HG02884 (cell line): ENCODE data around the gene ROBO4.

Source experiments
- ATAC-seq: cut with Tn5 transposase; IDR thresholded peaks from one replicate; pipeline ENCODE4 v1.9.1; 2021; ENCODE audit warnings: mild to moderate bottlenecking, moderate library complexity; ENCODE audit not compliant: unreplicated experiment

Gene ROBO4

GRCh38 chr11:124897674-124898262 is at the start of gene ROBO4:
TSS of gene ROBO4 (minus strand) at chr11:124897865. CDS start at chr11:124897795, 70 bp downstream.
- ATAC-seq = no peak

DNA sequence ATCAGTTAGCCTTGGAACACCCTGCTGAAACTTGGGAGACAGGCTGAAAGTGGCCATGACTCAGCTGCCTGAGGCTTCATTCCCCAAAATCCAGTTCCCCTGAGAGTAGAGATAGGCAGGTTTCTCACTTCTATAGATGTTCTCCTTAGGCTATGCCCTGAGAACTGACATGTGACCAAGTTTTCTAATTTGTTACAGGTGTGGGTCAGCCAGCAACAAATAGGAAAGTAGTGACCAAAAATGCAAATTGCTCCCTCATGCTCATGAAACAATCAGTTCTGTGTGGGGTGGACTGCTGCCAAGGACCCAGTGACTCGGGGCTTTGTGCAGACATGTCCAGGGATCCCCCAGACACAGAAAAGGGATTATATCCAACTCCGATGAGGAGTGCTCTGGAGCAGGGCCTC is 49.1 kb upstream of the ROBO4 start:
- no peak for ATAC-seq

DNA sequence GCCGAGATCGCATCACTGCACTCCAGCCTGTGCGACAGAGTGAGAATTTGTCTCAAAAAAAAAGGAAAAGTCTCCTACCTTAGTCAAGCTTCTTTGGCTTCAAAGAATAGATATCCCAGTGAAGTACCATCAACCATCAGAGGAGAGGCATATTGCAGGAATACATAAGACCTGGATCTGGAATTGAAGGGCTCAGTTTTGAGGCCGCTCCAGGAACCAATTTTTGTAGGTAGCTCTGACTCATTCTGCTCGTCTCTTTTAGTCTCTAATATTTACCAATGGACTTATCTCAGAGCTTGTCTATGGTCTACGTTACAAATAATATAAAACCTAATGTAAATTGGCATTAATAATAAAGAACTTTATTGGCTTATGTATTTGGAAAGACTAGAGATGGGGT is 48.2 kb upstream of the ROBO4 start:
- no peak for ATAC-seq

GRCh38 chr11:124944565-124944964 is 46.9 kb upstream of the ROBO4 start:
- ATAC-seq = no peak

GRCh38 chr11:124943741-124944140 is 46.1 kb upstream of the ROBO4 start:
- ATAC-seq = no peak

- no peak for ATAC-seq
Observed at GRCh38 chr11:124943254-124943616, 45.6 kb upstream of the ROBO4 start.

DNA sequence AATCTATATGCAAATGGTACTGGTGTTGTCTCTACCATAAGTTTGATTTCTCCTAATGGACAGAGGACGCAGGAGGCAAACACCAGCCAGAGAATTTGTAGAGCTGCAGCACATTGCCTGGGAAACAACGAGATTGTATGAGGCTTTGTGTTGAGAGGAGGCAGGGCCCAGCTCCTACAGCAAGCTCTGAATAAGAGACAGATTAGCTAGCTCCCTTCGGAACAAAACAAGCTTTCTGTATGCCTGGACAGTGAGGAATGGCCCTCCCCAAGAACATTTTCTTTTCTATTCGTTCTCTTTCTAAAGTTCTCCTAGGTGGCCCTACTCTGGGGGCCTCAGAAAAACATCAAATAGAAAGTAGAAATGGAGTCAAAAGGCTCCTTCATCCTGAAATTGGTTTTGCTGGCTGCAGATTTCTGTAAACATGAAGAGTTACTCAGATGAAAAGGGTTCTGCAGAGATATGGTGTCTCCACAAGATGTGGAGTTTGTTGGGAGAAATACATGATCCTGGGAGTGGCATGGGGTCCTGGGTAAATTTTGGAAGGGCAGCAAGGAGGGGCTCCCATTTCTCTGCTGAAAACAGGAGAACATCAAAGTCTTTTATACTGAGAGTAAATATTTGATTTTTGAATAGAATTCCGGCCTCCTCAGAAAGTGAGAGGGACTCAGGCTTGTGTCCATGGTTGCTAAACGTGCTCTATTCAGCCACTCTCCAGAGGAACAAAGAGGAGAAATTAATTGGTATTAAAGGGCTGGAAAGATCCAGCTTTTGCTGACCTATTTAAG is 45.0 kb upstream of the ROBO4 start:
- no peak for ATAC-seq

DNA sequence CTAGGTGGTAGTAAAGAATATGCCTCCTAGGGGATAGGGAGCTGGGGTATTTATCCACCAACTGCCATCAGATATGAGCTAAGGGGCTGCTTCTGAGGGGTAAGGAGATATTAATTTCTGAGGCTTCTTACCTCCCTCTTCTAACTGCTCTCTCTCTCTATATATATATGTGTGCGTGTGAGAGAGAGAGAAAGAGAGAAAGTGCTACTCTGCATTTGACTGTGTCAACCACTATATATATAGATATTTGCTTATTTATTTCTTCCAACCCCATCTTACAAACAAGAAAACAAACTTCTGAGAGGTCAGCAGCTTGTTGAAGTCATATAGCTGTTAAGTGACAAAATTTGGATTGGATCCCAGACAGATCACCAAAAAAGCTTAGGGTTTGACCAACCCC is 44.0 kb upstream of the ROBO4 start:
- peak; percentile 82 for ATAC-seq

- ATAC-seq = no peak
Observed at GRCh38 chr11:124938970-124939369, 41.3 kb upstream of the ROBO4 start.

DNA sequence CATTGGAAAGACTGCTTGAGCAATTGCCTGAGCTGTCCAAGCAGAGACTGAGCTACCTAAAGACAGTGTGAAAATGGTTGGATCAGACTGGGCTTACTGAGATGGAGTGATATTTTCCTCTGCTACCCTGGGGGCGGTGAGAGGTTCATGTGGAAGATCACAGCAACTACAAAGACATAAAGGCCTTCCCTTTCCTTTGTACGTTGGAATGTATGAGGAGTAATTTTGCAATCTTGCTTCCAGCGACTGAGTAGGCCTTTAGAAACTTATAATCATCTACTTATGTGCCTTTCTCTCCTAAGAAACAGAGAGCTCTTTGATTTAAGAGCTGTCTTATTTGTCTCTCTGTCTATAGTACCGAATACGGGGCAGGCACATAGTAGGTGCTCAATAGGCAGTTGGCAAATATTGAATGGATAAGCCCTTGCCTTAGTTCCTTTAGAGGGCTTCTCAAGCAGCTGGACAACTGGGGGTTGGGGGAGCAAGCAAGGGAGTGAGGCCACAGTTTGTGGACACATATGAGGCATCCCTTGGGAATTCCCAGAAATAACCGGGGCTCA is 40.6 kb upstream of the ROBO4 start:
- ATAC-seq = no peak

- no peak for ATAC-seq
Observed at GRCh38 chr11:124937336-124937935, 39.8 kb upstream of the ROBO4 start.

DNA sequence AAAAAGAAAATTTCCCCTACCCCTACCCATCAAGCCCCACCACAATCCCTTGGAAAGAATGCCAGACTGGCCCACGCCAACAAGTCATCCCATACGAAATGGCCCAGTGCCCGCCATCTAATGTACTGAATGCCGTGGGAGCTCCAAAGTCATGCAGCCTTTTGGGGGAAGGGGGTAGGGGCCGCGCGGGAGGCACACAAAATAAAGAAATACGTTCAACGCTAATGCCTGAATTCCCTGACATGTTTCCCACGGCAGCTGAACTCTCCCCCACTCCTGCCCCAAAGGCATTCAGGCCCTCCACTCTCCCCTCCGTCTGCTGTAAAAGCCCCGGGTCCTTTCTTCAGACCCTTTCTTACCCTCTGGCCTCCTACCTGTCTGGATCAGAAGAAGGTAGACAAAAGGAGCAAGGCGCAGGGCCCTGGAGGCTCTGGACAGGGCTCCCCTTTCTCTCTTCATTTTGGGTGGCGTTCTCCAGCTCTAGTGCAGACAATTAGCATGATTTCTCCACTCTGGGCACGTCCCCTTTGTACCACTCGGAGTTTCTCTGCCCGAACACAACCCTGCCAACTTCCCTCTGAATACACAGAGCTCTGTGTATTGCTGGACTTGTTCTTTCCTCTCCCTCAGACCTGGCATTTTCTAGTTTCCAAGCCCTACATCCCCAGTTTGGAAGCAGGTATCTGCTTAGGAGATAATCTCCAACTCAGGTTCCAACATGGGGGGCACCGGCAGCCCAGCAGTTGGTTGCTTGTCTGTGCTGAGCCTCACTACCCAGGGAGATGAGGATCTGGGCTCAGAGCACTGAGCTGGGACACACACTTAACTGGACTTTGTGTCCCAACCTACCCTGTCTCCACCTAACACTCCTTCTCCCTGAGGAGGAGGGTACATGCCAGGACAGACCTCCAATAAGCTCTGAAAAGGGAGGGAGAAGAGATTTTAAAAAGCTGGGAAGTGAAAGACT is 38.2 kb upstream of the ROBO4 start, which contains the start of gene HEPACAM:
Gene HEPACAM, minus strand, starts transcription at position 500 of the 967 bp plus-strand sequence. Its CDS starts 41 bp downstream, at position 459.
- no peak for ATAC-seq

DNA sequence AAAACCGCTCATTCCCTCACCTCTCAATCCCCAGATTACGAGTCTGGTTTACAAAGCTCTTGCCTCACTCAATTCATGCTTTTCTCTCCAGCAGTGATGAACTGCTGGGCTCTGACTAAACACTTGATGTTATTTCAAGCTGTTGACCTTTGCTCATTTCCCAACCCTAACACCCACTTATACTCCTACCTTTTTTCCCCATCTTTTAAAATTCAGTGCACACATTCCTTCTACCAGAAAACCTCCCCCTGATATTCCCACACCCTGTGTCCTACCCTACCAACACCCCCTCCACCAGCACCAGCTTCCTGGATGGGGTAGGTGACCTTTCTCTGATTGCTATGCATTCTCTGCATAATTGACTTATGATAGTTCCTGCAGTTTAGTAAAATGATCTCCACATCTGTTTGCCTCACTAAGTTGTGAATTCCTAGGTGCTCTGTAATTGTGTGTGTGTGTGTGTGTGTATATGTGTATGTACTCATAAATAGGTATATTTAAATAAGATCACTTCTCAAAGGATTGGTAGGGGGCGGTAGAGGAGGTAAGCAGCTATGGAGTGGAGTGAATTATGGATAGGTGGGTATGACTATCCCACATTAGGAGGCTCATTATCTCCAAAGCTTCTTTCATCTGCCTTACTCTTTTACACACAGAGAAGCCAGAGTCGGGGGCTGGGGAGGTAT is 37.3 kb upstream of the ROBO4 start:
- ATAC-seq = no peak

- ATAC-seq = peak; percentile 86
Observed at GRCh38 chr11:124930799-124931198, 33.1 kb upstream of the ROBO4 start.

DNA sequence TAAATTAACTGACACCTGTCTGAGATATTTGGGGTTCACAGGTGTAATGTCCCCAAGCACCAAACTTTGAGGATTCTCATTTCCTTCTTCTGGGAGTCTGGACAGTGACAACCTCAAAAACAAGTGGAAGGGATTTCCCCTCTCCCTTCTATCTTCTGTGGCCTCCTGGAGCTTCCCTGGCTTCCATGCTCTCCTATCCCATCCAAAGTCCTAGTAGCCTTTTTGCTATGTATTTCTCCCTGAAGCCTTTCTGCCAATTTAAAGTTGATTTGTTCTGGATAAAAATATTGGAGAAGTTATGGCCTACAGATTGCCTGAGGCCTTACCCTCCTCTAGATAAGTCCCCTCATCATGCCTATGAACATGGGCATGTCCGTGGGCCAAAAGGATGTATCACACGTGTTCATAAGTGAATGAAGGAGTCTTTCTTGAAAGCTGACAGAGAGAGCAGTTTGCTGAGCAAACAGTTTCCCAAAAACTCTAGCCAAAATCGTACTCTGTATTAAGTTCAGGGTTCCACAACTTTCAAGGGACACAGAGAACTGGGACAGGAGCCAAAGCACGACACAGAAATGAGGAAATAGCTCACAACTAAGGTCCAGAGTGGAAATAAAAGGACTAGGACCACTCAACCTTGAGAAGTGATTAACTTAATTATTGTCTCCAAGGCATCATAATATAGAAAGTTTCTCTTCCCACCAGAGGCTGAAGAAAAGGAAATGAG is 31.4 kb upstream of the ROBO4 start:
- no peak for ATAC-seq

- no peak for ATAC-seq
Observed at GRCh38 chr11:124923296-124923695, 25.6 kb upstream of the ROBO4 start.

- ATAC-seq = no peak
Observed at GRCh38 chr11:124922831-124923230, 25.2 kb upstream of the ROBO4 start.

- ATAC-seq = peak; percentile 73
Observed at GRCh38 chr11:124920870-124921609, 23.4 kb upstream of the ROBO4 start.

DNA sequence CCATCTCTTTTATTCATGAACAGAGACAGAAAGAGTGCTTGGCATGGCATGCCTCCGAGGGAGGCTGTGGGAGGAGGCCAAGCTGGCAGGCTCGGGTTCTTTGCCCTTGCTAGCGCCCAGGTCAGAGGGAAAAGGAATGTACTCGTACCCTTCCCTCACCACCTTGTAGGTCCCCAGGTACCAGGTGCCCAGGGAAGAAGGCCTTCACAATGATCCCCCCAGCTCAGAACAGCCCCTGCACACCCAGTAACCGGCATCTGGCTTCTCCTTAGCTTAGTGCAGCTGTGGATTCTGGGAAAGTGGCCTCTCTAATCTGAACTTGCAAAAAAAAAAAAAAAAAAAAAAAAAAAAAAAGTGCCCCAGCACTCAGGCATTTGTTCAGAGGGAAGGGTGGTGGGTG is 22.7 kb upstream of the ROBO4 start:
- ATAC-seq = no peak
